Measurements from ENCODE around the gene C17orf58. TPM values are rescaled to one million over a fixed set of nuclear protein-coding genes. Genes with fewer than 3 reads are reported as not detected.
"Not testable (repeated sequence)": the region's sequence is repeated elsewhere in the genome, so short reads cannot be mapped to it uniquely, and the experiment has no call there.

C17orf58 gene
- total and polyA plus RNA-seq, 2 of the 4 experiments (the other 2 are of a cell fraction) = 7.2 to 10.2 TPM

- H2BK15ac ChIP-seq (ENCODE audit: low read depth, low read length); BruUV-seq (replicated peaks); POLR2A ChIA-PET (ENCODE audit: unreplicated experiment); H3K56ac ChIP-seq (ENCODE audit: extremely low read depth, insufficient read depth, low read length); H3K9ac ChIP-seq (ENCODE audit: low read depth, low read length); H2BK20ac ChIP-seq (ENCODE audit: low read depth, low read length); H3K27ac ChIP-seq (ENCODE audit: insufficient read depth, low read length); H2AFZ ChIP-seq (replicated peaks; ENCODE audit: low read length, poor library complexity); H3K9me3 ChIP-seq (ENCODE audit: control insufficient read depth, insufficient read depth, low read length); H3K79me1 ChIP-seq (ENCODE audit: low read depth in 1 of 2, low read length in 2 of 2); H4K8ac ChIP-seq (ENCODE audit: low read depth in 2 of 2, low read length in 2 of 2); H4K5ac ChIP-seq (ENCODE audit: low read depth, low read length); H4K91ac ChIP-seq (ENCODE audit: insufficient read depth, low read depth, low read length); H2AK9ac ChIP-seq (replicated peaks; ENCODE audit: low read depth, low read length, poor library complexity); dilution Hi-C loops (cut with HindIII; ENCODE audit: low sequenced_read_pairs, unreplicated experiment); H4K20me1 ChIP-seq (ENCODE audit: insufficient read depth, low read length); H3K27me3 ChIP-seq (ENCODE audit: control insufficient read depth, insufficient read depth, low read length); H3K4me3 ChIP-seq (ENCODE audit: insufficient read depth, low read depth, low read length); H3K23ac ChIP-seq (ENCODE audit: low read depth, low read length); H3K14ac ChIP-seq (replicated peaks; ENCODE audit: low read depth, low read length); H2BK120ac ChIP-seq (ENCODE audit: low read depth, low read length); H3K9me1 ChIP-seq (ENCODE audit: insufficient read depth, low read length); H2AK5ac ChIP-seq (ENCODE audit: low read depth, low read length); H3K4ac ChIP-seq (ENCODE audit: low read depth, low read length); H3K4me1 ChIP-seq (ENCODE audit: control insufficient read depth, insufficient read depth, low read length): not testable (repeated sequence)
- peaks cover 30% of the 10 kb centered on the region for H3K36me3 ChIP-seq (ENCODE audit: control insufficient read depth, insufficient read depth, low read length)
- peak overlapping the region; percentile 33; the same call in 1 of the 2 replicates for H3K4me2 ChIP-seq (ENCODE audit: low read depth, low read length)
- DNase-seq (peak; percentile 72), ATAC-seq (ENCODE audit: low read depth) (peak; percentile 95)
- intact Hi-C loops (cut with micrococcal nuclease) = loop anchor here (5.0 to 10.0 kb wide), 2 partner anchors 239 to 502 kb away; no protein-coding TSS in a partner anchor
- TF ChIP-seq NFE2L2 (IDR thresholded peaks at IDR 0.05; ENCODE audit: low read depth, low read length) (0 out of 2 replicates have a peak, but pooled peaks have one; percentile 1), SMC3 (IDR thresholded peaks at IDR 0.05; ENCODE audit: low read depth, low read length) (peak; percentile 52), RAD21 (IDR thresholded peaks at IDR 0.05; ENCODE audit: low read length) (peak; percentile 43; the same call in 1 of the 2 replicates), FOS (IDR thresholded peaks at IDR 0.05; ENCODE audit: low read depth, low read length) (peak; percentile 50; the same call in 1 of the 2 replicates), CTCF (conservative IDR thresholded peaks at IDR 0.05; ENCODE audit: low read depth, low read length) (peak; percentile 57)
- in situ Hi-C loops (cut with MboI; ENCODE audit: low sequenced_read_pairs) = loop anchor here (25.0 kb wide), 1 partner anchor 499 kb away; the partner anchor contains the start of gene WIPI1
- CTCF ChIA-PET = interaction anchor here (0.6 to 0.7 kb wide), 2 partner anchors 31 to 72 kb away, joined by 3 to 4 read pairs; no protein-coding TSS in a partner anchor
- peak overlapping the region; percentile 67 for H2BK5ac ChIP-seq (ENCODE audit: low read depth, low read length, poor library complexity, severe bottlenecking)
- WGBS, 2 experiments (ENCODE audit: extremely low coverage in 2 of 2, insufficient read length in 1 of 2) = no CpG with 5 or more reads among the region's 1 CpG
- H3K18ac ChIP-seq (ENCODE audit: low read depth, low read length) = peak overlapping the region; percentile 87; the same call in 1 of the 2 replicates
These were observed 33.1 kb downstream of the C17orf58 start for GRCh38 chr17:67963145-67963572.

GRCh38 chr17:67962156-67962555 is 34.1 kb downstream of the C17orf58 start:
- H2AK9ac ChIP-seq (replicated peaks; ENCODE audit: low read depth, low read length, poor library complexity) = peak overlapping the region; percentile 82
- POLR2A ChIA-PET (ENCODE audit: unreplicated experiment); H2BK5ac ChIP-seq (ENCODE audit: low read depth, low read length, poor library complexity, severe bottlenecking); H3K79me1 ChIP-seq (ENCODE audit: low read depth in 1 of 2, low read length in 2 of 2); H2BK15ac ChIP-seq (ENCODE audit: low read depth, low read length); BruUV-seq (replicated peaks); H4K20me1 ChIP-seq (ENCODE audit: insufficient read depth, low read length); H3K56ac ChIP-seq (ENCODE audit: extremely low read depth, insufficient read depth, low read length); H4K5ac ChIP-seq (ENCODE audit: low read depth, low read length); H2BK20ac ChIP-seq (ENCODE audit: low read depth, low read length); DNase-seq; CTCF ChIA-PET; H3K4me3 ChIP-seq (ENCODE audit: insufficient read depth, low read depth, low read length); H3K9me3 ChIP-seq (ENCODE audit: control insufficient read depth, insufficient read depth, low read length); H3K18ac ChIP-seq (ENCODE audit: low read depth, low read length); H3K4ac ChIP-seq (ENCODE audit: low read depth, low read length); H3K9me1 ChIP-seq (ENCODE audit: insufficient read depth, low read length); H3K23ac ChIP-seq (ENCODE audit: low read depth, low read length); dilution Hi-C loops (cut with HindIII; ENCODE audit: low sequenced_read_pairs, unreplicated experiment); H4K8ac ChIP-seq (ENCODE audit: low read depth in 2 of 2, low read length in 2 of 2); H3K4me1 ChIP-seq (ENCODE audit: control insufficient read depth, insufficient read depth, low read length); H3K4me2 ChIP-seq (ENCODE audit: low read depth, low read length); H3K9ac ChIP-seq (ENCODE audit: low read depth, low read length); H3K27me3 ChIP-seq (ENCODE audit: control insufficient read depth, insufficient read depth, low read length); H4K91ac ChIP-seq (ENCODE audit: insufficient read depth, low read depth, low read length); H2BK120ac ChIP-seq (ENCODE audit: low read depth, low read length); H2AFZ ChIP-seq (replicated peaks; ENCODE audit: low read length, poor library complexity); ATAC-seq (ENCODE audit: low read depth): not testable (repeated sequence)
- 0 out of 2 replicates have a peak overlapping the region, but pooled peaks have one; percentile 15 for H3K14ac ChIP-seq (replicated peaks; ENCODE audit: low read depth, low read length)
- 0 out of 2 replicates have a peak overlapping the region, but pooled peaks have one; percentile 39 for H2AK5ac ChIP-seq (ENCODE audit: low read depth, low read length)
- WGBS, 2 experiments (ENCODE audit: extremely low coverage in 2 of 2, insufficient read length in 1 of 2) = no CpG with 5 or more reads among the region's 2 CpGs
- intact Hi-C loops (cut with micrococcal nuclease) = loop anchor here (5.0 to 10.0 kb wide), 2 partner anchors 240 to 503 kb away; no protein-coding TSS in a partner anchor
- peaks cover 23% of the 10 kb centered on the region for H3K36me3 ChIP-seq (ENCODE audit: control insufficient read depth, insufficient read depth, low read length)
- in situ Hi-C loops (cut with MboI; ENCODE audit: low sequenced_read_pairs) = loop anchor here (25.0 kb wide), 1 partner anchor 500 kb away; the partner anchor contains the start of gene WIPI1
- H3K27ac ChIP-seq (ENCODE audit: insufficient read depth, low read length) = peak overlapping the region; percentile 61; the same call in 1 of the 2 replicates

All from IMR-90 (cell line).